CD4-positive, alpha-beta T cell treated with Interleukin-17A for 1 hour (primary cell): ENCODE data around the gene KRTAP29-1.

Experiments used
- DNase-seq: peaks from one replicate; pipeline ENCODE4 v3.0.0-alpha.2; 2020

KRTAP29-1 gene

DNA sequence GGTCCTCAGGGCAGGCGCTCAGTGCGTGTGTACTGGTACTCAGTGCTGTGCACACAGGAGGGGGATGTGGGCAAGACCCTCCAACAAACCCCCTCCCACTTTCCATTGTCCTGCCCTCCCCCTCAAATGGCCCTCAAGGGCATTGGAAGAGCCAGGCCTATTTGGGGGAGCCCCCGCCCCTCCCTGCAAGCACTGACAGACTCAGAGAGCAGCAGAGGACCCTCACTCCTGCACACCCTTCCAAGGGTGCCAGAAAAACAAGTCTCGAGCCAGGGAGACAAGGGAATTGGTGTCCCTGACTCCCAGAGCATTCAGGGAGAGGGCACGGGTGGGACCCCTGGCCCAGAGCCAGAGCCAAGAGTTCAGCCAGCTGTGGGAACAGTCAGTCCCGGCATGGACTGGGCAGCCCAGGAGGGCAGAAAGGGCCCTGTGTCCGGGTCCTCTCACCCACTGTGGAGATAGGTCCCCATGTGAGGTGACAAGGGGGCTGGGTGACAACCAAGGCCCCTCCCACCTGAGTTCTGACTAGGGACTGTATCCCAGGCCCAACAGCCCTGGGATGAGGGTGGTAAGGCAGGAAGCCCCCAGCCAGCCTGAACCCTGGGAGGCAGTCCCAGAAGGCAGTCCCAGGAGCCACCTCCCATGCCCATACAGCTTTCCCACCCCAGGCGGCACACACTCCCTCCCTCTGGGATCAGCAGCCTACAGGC lies 24.9 kb upstream of the KRTAP29-1 start:
- DNase-seq = no peak

DNA sequence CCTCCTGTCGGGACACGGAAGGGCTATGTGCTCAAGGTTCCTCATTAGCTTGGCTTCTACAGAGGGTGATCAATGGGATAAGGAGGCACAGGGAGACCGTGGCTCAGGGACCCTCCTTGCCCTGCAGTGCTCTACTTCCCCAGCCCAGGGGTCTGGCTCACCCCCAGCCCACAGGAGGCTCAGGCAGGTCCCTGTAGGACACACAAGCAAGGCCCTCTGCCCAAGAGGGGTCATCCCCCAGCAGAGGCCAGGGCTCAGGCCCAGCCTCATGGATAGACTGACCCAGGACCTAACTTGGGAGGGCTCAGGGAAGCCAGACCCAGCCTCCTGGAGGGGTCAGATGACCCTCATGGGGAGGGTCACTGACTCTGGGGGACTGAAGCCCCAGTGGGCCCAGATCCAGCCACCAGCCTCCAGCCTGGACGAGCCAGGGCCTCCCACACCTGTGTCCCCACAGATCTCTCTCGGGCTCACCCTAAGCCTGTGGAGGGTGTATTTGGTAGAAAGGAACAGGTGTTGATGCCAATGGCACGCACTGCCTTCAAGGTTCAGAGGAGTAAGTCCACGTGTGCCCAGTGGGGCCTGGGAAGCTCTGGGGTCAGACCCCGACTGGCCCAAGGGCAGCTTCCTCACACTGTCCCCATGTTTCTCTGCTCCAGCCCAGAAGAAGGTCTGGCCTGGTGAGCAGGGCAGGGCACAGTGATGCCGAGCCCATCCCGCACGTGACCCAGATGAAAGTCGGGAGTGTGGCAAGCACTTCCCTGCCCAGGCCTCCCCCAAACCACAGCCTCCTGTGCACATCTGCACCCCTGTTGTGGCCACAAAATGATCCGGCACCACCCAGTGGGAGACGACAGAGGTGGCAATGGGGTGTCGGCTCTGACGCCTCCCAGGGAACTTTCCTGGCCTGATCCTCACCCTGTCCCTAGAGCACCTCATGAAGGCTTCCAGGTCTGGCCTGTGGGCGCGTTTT lies 23.8 kb upstream of the KRTAP29-1 start:
- peak; percentile 52 for DNase-seq

DNA sequence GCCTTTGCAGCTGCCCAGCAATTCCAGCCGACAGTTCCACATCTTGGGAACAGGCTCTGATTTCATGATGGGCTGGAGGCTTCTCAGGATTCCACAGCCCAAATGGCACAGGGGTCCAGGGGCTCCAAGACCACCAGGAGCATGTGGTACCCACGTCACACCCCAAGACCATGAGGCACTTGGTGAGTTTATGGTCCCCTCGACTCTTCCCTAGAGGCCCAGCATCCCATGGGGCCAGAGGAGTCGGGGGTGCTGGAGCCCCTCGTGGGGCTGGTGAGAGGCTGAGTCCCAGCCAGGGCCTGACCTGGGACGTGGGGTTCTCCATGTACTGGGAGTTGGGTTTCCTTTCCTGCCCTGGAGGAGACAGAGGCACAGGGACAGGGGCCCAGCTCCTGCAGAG lies 23.0 kb upstream of the KRTAP29-1 start:
- no peak for DNase-seq

DNA sequence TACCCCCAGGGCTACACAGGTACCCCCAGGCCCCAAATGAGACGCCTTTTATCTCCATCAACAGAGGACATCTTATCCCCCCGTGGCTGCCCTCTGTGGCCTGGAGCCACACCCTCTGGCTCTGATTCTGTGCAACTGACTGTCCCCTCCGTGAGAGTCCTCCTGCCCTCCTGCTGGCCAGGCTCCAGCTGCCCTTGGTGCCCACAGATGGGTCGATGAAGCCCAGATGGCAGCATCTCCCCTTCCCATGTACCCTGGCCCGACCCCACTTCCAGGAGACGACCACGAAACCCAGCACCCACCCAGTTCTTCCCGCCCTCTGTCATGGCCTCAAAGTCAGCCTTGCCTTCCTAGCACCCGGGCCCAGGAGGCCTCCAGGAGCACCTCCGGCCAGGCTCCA lies 22.5 kb upstream of the KRTAP29-1 start:
- no peak for DNase-seq

DNA sequence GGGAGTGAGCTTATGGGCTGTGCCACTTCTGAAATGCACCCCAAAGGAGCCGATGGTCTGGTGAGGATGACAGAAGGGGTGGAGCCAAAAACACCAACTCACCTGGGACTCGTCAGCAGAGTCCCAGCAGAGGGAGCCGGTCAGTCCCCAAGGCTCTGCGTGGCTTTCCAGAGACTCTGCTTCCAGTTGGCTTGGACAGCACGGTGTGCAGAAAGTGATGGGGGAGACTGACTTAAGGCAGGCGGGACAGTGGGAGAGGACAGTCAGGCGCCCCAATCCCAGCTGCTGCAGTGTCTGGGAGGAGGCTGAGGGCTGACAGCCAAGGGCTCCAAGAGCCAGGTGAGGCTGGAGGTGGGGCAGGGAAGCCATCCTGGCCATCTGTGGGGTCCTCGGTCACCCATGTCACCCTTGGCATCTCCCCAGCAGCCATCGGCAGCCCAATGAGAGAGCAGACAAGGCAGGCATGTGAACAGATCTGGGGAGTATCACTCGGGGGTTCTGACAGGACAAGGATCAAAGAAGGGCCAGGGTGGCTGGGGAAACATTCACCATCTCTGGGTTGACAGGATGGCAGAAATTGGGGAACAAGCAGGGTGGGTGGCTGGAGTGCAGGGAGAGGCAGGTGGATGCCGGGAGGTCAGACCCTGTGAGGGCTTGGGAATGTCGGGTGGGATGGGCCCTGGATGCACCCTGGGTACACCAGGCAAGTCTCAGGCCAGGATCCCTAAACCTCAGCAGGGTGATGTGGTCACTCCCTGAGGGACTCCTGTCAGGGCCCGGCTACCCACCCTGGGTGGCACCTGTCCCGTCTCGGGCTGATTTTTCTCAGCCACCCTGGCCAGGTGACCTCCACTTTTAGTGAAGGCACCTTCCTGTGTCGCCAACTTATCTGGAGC lies 21.8 kb upstream of the KRTAP29-1 start:
- DNase-seq = peak; percentile 29

DNA sequence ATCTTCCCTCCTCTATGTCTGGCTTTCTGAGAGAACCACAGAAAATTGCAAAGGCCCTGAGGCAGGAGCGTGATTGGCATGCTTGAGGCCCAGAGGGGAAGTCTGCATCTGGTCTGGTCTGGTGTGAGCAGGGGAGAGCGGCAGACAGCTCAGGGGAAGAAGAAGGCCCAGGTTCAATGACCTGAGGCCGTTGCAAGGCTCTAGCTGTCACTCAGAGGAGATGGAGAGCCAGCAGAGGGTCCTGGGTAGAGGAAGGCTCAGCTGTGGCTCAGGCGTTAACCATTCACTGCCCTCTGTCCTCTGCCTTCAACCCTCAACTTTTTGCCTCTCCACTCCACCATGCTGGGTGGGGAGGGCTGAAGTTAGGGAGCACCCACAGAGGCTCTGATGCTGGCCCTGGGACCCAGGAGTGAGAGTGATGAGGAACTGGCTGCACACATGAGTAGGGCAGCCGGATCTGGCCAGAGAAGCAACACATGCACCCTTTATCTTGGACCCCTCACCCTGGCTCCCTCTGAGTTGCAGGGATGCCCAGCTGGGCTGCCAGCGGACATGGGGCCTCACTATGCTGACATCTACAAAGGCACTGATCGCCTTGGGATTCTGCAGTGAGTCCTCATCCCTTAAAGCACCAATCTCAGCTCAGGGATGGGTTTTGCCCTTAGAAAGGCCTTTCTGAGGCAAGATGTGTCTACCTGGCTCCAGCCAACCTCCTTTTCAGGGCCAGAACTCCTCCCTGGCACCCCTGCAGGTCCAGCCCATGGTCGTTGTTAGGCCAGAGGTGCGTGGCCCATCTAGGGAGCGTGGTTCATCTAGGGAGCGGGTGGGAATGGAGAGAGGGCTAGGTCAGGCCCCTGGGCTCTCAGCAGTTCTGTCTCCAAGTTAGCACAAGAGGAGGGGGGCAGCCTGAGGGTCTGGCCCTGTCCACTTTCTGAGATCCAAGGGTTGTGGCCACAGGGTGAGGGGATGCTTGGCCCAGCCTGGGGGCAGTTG lies 20.5 kb upstream of the KRTAP29-1 start:
- DNase-seq = no peak

DNA sequence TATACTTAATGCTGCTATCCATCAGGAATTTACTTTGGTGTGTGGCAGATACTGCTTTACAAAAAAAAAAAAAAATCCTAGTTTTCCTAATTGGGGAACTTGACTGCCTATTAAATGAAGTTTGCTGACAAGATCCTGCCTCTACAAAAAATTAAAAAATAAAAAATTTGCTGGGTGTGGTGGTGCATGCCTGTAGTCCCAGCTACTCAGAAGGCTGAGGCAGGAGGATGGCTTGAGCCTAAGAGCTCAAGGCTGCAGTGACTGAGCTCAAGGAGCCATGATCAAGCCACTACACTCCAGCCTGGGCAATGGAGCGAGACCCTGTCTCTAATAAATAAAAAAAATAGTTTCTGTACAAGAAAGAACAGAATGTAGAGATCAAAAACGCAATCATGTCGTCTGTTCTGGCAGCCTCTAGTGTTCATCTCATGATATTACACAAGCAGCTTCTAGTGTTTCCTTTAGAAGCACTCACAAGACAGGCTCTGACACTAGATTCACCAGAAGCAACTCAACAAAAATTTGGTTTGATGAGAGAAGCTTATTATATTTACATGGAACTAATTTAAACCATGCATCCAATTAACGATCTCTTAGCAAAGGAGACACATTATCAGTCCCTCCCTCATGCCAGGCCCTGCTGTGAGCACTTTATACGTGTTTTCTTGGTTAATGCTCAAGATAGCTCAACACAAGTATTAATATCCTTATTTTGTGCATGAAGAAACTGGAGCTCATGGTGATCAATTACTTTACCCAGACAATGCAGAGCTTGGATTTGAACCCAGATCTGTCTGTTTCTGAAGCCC lies 19.6 kb upstream of the KRTAP29-1 start:
- DNase-seq = peak; percentile 67

DNA sequence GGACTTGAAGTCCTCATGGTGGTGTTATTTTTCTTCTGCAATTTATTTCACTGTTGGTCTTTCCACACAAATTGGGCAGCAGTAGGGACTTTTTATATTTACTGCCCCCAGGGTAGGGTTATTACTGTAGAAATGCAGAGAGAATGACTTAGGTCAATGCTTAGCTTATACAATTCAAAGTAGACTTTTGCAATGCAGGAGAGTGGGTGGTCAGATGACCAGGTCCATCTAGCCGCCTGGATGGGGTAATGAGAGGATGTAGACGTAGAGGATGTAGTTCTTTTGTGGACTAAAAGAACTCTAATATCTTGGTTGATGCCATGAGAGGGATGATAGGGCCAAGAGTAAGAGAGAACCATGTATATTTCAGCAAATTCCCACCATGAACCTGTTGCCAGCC lies 15.6 kb upstream of the KRTAP29-1 start:
- DNase-seq = no peak

DNA sequence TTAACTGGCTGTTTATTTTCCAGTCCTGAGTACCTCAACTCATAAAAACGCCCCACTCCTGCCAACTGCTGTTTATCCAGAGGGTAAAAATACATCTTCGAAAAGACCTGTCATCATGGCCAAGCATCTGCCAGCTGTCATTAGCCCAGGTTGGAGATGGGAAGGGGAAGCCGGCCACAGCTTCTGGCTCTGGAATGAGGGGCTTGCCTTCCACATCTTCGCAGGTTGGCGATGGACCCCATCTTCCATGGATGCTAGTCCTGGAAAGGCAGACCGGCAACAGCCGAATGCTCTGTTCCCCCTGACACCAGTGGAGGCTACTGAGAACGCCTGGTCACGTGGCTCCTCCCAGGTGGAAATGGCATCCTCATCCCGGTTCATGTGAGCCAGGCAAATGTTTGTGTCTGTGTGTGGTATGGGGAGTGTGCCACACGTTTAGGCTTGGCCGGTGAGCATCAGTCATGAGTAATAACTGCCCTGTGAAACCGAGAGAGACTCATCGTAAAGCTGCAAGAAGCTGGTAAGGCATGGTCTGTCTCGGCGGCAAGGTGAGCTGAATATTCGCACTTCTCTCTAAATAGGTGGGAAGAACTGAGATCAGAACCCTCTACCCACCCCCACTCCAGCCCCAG lies 13.3 kb upstream of the KRTAP29-1 start:
- DNase-seq = no peak

DNA sequence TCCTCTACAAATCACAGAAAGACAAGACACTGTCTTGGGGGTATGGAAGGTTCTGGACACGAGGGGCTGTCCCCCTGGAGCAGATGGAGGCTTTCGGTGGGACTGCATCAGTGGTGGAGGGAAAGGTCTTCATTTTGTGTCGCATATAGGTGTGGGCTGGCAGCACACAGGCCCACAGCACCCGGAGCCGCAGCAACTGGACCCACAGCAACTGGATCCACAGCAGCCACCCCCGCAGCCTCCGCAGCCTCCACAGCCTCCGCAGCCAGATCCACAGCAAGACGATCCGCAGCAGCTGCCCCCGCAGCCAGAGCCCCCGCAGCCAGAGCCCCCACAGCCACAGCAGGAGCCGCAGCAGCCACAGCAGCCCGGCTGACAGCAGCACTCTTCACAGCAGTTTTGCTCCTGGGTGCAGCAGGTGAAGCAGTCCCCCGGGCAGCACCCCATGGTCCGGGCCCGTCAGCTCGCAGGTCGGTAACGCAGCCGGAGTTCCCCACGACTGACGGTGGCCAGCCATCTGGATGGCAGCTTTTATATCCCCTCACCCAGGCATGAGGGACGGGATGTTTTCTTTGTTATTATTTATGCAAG lies 12.6 kb upstream of the KRTAP29-1 start, which contains the start of gene KRTAP17-1:
TSS of gene KRTAP17-1 (minus strand) at position 507 of the 591 bp plus-strand sequence. CDS start at position 447, 60 bp downstream.
- no peak for DNase-seq

DNA sequence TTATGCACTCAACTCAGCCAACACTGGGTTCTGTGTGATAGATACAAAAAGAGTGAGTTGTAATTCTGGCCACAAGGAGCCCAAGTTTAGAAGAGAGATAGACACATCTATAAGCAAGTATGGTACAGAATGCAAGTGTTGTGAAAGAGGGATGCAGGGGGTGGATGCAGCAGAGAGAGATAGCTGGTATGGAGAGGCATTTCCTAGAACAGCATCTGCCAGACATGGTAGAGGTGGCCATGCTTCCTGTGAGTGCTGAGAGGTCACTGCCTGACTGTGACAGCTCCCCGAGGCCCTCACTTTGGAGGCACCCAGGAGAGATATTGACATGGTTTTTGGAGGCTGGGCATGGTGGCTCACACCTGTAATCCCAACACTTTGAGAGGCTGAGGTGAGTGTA lies 8.5 kb upstream of the KRTAP29-1 start:
- DNase-seq = no peak

DNA sequence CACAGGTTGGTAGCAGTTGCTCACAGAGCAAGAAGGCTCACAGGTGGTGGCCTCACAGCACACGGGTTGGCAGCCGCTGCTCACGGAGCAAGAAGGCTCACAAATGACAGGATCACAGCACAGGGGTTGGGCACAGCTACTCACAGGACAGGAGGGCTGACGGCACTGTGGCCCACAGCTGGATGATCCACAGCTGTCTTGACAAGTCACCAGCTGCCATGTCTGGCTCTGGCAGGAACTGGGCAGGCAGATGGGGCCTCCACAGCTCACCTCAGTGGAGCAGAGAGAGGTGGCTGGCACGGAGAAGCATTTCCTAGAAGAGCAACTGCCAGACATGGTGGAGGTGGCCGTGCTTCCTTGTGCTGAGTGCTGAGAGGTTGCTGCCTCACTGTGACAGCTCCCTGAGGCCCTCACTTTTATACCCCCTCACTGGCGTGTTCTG lies 6.3 kb upstream of the KRTAP29-1 start, which contains the start of gene KRTAP16-1:
TSS of gene KRTAP16-1 (minus strand) at position 392 of the 442 bp plus-strand sequence. CDS start at position 336, 56 bp downstream.
- no peak for DNase-seq

DNA sequence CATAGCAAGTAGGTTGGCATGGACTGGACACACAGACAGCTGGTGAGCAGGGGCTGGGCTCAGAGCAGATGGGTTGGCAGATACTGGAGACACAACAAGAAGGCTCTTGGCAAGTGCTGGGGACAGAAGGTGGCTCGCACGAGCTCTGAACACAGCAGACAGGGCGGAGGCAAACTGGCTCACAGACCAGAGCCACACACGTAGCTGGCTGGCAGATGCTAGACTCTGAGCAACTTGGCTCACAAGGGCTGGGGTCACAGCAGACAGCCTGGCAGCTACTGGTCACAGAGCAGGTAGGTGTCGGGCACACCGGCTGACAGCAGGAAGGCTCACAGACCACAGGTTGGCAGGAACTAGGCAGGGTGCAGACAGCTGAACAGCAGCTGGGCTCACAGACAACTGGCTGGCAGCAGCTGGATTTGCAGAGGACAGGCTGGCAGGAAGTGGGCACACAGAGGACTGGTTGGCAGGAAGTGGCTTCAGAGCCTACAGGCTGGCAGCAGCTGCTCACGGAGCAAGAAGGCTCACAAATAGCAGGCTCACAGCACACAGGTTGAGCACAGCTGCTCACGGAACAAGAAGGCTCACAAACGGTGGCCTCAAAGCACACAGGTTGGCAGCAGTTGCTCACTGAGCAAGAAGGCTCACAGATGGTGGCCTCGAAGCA lies 5.7 kb upstream of the KRTAP29-1 start:
- DNase-seq = peak; percentile 90

DNA sequence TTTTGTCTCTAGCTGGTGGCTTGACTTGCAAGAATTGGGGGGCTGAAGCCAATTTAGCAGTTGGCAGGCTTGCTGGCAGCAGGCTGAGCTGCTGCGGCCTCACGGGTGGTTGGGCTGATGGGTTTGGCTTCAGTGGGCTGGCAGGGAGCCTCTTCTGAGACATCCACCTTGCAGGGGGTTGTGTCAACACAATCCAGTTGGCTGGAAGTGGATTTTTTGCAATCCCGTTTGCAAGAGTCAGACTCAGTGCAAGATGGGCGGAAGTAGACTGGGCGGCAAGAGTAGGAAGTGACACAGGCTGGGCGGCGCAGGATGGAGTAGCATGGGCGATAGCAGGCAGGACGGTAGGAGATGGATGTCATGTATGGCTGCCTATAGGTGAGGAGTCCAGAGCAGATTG lies 5.0 kb upstream of the KRTAP29-1 start:
- DNase-seq = no peak

DNA sequence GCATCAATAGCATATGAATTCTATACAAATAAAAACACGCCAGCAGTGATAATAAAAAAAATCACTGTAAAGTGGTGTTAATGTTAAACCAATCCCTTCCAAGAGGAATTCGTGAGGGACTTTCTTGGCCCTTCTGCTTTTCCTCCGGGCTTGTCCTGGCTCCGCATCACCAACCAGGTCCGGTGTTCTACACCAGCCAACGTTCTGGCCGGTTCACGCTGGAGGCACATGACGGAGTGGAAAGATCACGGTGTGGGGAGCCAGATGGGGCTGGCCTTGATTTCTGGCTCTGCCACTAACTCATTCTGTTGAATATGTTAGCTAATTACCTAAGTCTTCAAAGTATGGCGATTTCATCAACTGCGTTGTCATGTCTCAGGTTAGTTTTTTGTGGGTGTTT lies 1.4 kb upstream of the KRTAP29-1 start:
- DNase-seq = no peak

DNA sequence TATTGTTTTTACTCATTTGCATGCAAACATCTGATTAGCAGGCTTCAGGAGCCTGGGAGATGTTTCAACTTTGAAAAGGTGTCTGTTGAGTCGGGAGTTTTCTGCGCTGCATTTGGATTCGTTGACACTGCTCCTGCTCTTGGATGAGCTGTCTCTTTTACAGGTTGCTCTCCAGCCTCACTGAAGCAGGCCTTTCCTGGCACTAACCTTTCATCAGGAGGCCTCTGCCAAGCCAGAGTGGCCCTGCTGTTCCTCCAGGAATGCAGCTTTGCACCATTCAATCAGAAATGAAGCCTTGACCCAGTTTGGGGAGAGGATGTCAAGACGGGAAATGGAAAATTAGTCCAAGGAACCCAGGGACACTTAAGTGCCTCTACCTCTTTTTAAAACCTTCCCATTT lies 330 bp upstream of the KRTAP29-1 start:
- DNase-seq = no peak

DNA sequence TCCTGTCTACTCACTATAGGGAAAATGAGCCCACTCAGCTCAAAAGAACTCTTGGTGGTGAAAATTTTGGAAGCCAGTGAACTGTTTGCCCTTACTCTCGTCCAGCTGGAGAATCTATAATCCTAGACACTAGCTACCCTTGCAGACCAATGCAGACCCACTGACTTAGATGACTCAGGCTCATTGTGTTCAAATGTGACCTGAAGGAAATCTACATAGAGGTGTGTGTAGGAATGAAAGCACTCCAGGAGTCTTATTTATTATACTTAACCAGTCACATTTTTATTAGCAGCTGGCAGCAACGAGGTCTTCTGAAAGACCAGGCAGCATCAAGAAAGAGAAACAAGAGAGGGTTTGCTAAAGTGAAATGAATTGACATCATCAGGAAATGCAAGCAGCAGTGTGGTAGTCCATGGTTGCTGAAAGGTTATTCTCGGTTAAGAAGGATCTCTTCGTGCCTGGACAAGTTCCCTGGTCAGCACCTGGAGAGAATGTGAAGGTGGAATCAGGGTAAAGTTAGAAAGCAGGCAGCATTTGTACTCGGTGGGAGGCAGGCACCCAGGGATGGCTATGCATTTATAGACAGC lies 1.4 kb downstream of the KRTAP29-1 start:
- DNase-seq = no peak

DNA sequence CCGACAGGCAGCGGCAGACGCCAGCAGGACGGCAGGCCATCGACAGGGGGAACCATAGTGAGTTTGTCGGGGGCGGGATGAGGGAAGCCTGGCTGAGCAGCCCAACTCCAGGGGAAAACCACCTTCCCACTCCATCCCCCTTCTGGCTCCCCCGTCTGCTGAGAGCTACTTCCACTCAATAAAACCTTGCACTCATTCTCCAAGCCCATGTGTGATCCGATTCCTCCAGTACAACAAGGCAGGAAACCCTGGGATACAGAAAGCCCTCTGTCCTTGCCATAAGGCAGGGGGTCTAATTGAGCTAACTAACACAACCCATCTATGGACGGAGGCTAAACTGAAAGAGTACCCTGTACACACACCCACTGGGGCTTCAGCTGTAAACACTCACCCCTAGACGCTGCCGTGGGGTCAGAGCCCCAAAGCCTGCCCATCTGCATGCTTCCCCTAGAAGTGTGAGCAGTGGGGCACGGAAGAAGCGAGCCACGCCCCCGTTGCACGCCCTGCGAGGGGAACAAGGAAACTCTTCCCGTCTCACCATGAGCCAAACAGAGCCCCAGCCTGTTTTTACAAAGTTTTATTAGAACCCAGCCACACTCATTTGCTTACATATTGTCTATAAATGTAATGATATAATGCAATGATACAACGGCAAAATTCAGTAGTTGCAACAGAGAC lies 4.1 kb downstream of the KRTAP29-1 start:
- no peak for DNase-seq
